Sigmoid colon (tissue), 7 donors: ENCODE data around the gene GALNT12. TPM values are rescaled to one million over a fixed set of nuclear protein-coding genes. Genes with fewer than 3 reads are reported as not detected.
A peak's percentile ranks its signal among the peaks of the same experiment; 100 is the strongest.

ENCODE experiments used
- DNase-seq: peaks from one replicate; pipeline ENCODE4 v3.0.0-alpha.2; 2019
- H3K27ac ChIP-seq, 4 donors: fragments of 200-600 bp; sonication (generic); one replicate each; pipeline ENCODE4 v1.5.1; 2016 to 2019; ENCODE audit warnings: mild to moderate bottlenecking in 1 of 4
- H3K27me3 ChIP-seq, 3 donors: fragments of 200-600 bp; sonication (generic); one replicate each; pipeline ENCODE4 v1.5.1; 2019; ENCODE audit warnings: mild to moderate bottlenecking in 1 of 3
- H3K36me3 ChIP-seq, 4 donors: fragments of 200-600 bp; sonication (generic); one replicate each; pipeline ENCODE4 v1.5.1; 2016 to 2019
- H3K4me1 ChIP-seq, 4 donors: fragments of 200-600 bp; sonication (generic); one replicate each; pipeline ENCODE4 v1.5.1; 2017 to 2019
- H3K4me3 ChIP-seq, 4 donors: fragments of 200-600 bp; sonication (generic); one replicate each; pipeline ENCODE4 v1.5.1; 2017 to 2019; ENCODE audit warnings: mild to moderate bottlenecking in 2 of 4, moderate library complexity in 1 of 4
- H3K9me3 ChIP-seq, 4 donors: fragments of 200-600 bp in 3 of 4; sonication (generic) in 3 of 4; one replicate each; pipeline versions ENCODE4 v1.5.1 to v1.6.1; 2013 to 2019
- EP300 ChIP-seq, 4 donors: sonication (generic); formaldehyde crosslinking; IDR thresholded peaks; one replicate each; pipeline ENCODE4 v1.6.1; 2017; ENCODE audit warnings: antibody characterized with exemption in 4 of 4
- POLR2A ChIP-seq, 2 donors: fragments of 450-650 bp; IDR thresholded peaks; one replicate each; pipeline ENCODE4 v1.6.1; 2016; ENCODE audit warnings: antibody characterized with exemption in 2 of 2, mild to moderate bottlenecking in 2 of 2, moderate library complexity in 2 of 2
- POLR2AphosphoS5 ChIP-seq, 4 donors: sonication (generic); formaldehyde crosslinking; IDR thresholded peaks; one replicate each; pipeline ENCODE4 v1.6.1; 2017; ENCODE audit warnings: antibody characterized with exemption in 4 of 4
- WGBS, 2 donors: extraction: QIAGEN DNeasy Blood & Tissue Kit; methylation state at CpG; one replicate each; pipeline ENCODE4 v1.1.7; 2013; 5-methylcytosine and 5-hydroxymethylcytosine counted together
- intact Hi-C: fragments of 100-400 bp; cut with DNase I; formaldehyde crosslinking; loops from one replicate; pipeline ENCODE4 v1.15.1; 2023
- polyA plus RNA-seq, 3 donors: library from polyadenylated mRNA; stranded (reverse); fragments of 200-250 nt; gene quantifications; one replicate each; pipeline ENCODE4 v1.2.3, GENCODE V29; 2013
- total RNA-seq, 4 donors: library from RNA; depleted of rRNA; stranded (reverse); fragments of >200 nt; gene quantifications; one replicate each; pipeline ENCODE4 v1.1.0, GENCODE V29; 2016
- TF ChIP-seq, protein P1 (sequence below), 4 experiments: fragments of 450-650 bp in 3 of 4; fragments of 200-600 bp in 1 of 4; IDR thresholded peaks; one replicate each; pipeline ENCODE4 v1.5.1; 2016 to 2019; ENCODE audit warnings: antibody characterized with exemption in 4 of 4, mild to moderate bottlenecking in 3 of 4, moderate library complexity in 2 of 4
- donor health status: healthy with polysubstance abuse.
- donor health status: Bipolar disorder and iron deficiency.
- donor health status: healthy.

GALNT12 gene
- total and polyA plus RNA-seq, 7 donors, result 11.5 to 34.2 (median 18.9) TPM

DNA sequence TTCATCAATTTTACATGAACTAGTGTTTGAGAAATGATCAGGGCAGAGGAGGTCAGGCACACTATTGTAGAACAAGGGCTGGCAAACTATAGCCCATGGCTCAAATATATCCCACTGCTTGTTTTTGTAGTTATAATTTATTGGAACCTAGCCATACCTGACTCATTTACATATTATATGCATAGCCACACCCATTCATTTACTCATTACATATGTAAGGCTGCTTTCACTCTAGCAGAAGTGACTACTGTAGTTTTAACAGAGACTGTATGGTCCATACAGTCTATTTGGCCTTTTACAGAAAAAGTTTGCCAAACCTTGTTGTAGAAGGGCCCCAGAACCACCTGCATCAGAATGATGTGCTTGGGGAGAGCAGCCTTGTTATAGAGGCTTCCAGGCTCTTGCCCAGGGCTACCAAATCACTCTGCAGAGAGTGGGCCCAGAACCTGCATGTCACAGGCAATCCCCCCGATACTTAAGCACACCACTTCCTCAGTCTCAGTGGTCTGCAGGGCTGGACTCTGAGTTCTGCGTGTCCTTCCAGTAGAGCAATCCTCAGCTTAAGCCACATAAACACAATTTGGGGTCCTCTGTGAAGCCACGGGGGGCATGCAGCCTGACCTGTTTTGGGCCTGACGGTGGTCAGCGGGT is 17.9 kb upstream of the GALNT12 start:
- intact Hi-C loops, result no loop called here
- WGBS, 2 donors, result 96% methylated on average over 5 of the region's 5 CpGs
- no peak for DNase-seq
- no peak overlapping the region for H3K4me3 ChIP-seq
- H3K9me3 ChIP-seq, result no peaks in the 10 kb centered on the region
- H3K27me3 ChIP-seq, result no peaks in the 10 kb centered on the region
- peaks cover 0 to 17% (median 13%) of the 10 kb centered on the region in 4 donors for H3K4me1 ChIP-seq
- TF ChIP-seq EP300 (IDR thresholded peaks at IDR 0.05), result no peak
- TF ChIP-seq POLR2AphosphoS5 (IDR thresholded peaks at IDR 0.05), result no peak
- TF ChIP-seq POLR2A (IDR thresholded peaks at IDR 0.05), result no peak
- TF ChIP-seq, protein P1, sequence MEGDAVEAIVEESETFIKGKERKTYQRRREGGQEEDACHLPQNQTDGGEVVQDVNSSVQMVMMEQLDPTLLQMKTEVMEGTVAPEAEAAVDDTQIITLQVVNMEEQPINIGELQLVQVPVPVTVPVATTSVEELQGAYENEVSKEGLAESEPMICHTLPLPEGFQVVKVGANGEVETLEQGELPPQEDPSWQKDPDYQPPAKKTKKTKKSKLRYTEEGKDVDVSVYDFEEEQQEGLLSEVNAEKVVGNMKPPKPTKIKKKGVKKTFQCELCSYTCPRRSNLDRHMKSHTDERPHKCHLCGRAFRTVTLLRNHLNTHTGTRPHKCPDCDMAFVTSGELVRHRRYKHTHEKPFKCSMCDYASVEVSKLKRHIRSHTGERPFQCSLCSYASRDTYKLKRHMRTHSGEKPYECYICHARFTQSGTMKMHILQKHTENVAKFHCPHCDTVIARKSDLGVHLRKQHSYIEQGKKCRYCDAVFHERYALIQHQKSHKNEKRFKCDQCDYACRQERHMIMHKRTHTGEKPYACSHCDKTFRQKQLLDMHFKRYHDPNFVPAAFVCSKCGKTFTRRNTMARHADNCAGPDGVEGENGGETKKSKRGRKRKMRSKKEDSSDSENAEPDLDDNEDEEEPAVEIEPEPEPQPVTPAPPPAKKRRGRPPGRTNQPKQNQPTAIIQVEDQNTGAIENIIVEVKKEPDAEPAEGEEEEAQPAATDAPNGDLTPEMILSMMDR (IDR thresholded peaks at IDR 0.05), result no peak
- H3K27ac ChIP-seq, result no peak overlapping the region
- peaks cover 0 to 19% (median 5%) of the 10 kb centered on the region in 4 donors for H3K36me3 ChIP-seq

DNA sequence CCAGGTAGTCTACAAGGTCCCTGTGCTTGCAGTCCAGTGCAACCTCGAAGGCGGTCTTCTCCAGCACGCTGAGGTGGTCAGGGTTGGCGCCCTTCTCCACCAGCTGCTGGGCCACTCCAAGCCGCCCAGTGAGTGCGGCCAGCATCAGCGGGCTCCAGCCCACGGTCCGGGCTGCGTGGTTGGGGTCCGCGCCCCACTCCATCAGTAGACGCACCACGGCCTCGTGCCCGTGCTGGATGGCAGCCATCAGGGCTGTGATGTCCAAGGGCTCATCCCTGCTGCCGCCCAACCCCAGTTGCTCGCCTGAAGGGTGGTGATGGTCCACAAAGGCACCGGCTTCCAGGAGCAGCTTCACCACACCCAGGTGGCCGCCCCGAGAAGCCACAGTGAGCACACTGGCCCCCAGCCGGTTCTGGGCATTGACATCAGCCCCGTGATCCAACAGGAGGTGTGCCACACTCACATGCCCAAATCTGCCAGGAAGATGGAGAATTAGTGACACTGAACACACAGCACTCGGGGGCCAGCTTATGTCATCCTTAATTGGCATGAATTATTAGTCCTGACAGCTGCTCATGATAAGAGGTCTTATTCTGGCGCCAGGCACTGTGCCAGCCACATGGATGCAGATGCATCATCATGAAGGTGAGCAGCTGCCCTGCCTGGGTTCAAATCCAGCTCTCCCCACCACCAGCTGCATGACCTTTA is 17.2 kb upstream of the GALNT12 start:
- H3K27ac ChIP-seq, result peak overlapping the region in 2 of 4 donors; percentile 24 to 28
- peaks cover 0 to 19% (median 5%) of the 10 kb centered on the region in 4 donors for H3K36me3 ChIP-seq
- DNase-seq, result no peak
- intact Hi-C loops, result no loop called here
- TF ChIP-seq EP300 (IDR thresholded peaks at IDR 0.05) (no peak), POLR2AphosphoS5 (IDR thresholded peaks at IDR 0.05) (no peak), POLR2A (IDR thresholded peaks at IDR 0.05) (no peak)
- TF ChIP-seq, protein P1 (IDR thresholded peaks at IDR 0.05), result no peak
- H3K27me3 ChIP-seq, result no peaks in the 10 kb centered on the region
- H3K9me3 ChIP-seq, result no peaks in the 10 kb centered on the region
- peaks cover 0 to 23% (median 20%) of the 10 kb centered on the region in 4 donors for H3K4me1 ChIP-seq
- H3K4me3 ChIP-seq, result no peak overlapping the region
- 92 to 95% methylated on average over 25 of the region's 25 CpGs for WGBS, 2 donors

DNA sequence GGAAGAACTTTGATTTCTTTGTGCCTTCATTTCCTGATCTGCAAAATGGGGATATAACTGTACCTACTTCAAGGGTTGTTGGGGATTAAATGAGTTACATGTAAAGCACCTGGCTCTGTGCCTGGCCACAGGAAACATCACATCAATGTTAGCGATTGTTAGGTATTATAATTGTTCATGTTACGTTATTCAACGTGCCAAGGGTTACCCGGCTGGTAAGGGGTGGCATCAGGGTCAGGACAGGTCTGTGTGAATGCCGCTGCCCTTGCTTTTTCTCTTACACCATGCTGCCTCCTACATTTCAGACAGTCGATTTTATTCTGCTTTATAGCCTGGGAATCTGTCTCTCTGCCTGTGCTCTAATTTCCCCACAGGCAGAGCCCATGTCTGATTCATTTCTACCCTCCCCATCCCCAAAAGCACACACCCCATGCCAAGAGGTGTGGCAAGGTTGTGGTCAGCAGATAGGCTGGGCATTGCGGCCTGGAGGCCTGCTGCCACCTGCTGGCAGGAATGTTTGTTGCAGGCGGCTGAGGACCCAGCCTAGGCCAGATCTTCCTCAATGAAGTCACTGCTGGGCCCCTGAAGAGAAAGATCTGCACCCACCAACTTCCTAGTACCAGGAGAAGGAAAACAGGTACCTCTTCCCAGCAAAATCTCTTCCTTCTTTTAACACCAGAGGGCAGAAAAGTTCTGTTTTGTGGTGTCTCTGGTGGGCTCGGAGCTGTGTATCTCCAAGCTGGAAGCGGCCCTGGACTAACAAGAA is 16.4 kb upstream of the GALNT12 start:
- 40 to 62% methylated on average over 10 of the region's 10 CpGs for WGBS, 2 donors
- H3K27me3 ChIP-seq, result no peaks in the 10 kb centered on the region
- peak; percentile 92 for DNase-seq
- TF ChIP-seq EP300 (IDR thresholded peaks at IDR 0.05) (no peak), POLR2AphosphoS5 (IDR thresholded peaks at IDR 0.05) (peak in 2 of 4 donors; percentile 28 to 41), POLR2A (IDR thresholded peaks at IDR 0.05) (no peak)
- TF ChIP-seq, protein P1 (IDR thresholded peaks at IDR 0.05), result peak; percentile 96 to 99 (median 98)
- H3K4me1 ChIP-seq, result peaks cover 0 to 30% (median 25%) of the 10 kb centered on the region in 4 donors
- peak overlapping the region in 3 of 4 donors; percentile 28 to 45 (median 42) for H3K27ac ChIP-seq
- H3K4me3 ChIP-seq, result no peak overlapping the region
- H3K9me3 ChIP-seq, result no peaks in the 10 kb centered on the region
- peaks cover 0 to 19% (median 5%) of the 10 kb centered on the region in 4 donors for H3K36me3 ChIP-seq
- intact Hi-C loops, result no loop called here

DNA sequence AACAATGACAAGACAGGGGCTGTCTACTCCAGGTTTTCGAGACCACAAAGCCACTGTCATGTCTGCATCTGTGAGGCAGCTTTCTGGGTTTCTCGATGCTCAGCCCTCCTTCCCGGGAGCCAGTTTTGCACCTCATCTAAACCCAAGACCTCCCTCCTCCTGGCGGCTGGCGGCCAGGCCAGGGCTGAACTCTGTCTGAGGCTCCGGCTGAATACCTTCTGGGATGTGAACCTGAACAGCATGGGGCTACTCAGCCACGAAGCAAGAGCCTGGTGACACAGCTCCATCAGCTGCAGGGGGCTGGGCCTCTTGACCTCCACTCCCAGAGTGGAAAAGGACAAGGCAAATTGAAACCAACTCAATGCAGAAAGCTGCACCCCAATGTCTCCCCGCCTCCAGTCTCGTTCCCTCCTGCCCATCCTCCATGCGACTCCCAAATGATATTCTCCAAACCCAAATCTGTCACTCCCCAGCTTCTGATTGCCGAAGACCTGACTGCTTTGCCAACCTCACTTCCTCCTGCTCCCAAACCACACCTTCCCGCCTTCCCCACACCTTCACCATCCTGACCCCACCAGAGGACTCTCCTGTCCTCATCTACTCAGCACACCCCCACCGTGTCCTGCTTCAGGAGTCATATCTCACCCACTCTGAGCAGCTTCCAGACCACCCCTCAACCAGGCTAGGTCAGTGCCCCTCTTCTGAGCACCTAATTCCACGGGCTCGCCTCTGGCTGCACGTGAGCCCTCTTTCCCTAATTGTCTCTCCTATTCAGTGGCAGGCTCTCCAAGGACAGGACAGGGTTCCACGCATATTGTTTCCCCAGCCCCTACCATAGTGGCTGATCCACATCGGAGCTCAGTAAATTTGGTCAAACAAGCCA is 15.6 kb upstream of the GALNT12 start:
- intact Hi-C loops, result no loop called here

More for the DNA sequence above, 15.6 kb upstream of the GALNT12 start:
- Histone ChIP-seq H3K36me3 (peaks cover 0 to 19% (median 5%) of the 10 kb centered on the region in 4 donors), H3K9me3 (no peaks in the 10 kb centered on the region), H3K27ac (peak overlapping the region in 3 of 4 donors; percentile 28 to 45 (median 42)), H3K4me1 (peaks cover 0 to 33% (median 25%) of the 10 kb centered on the region in 4 donors), H3K4me3 (no peak overlapping the region), H3K27me3 (no peaks in the 10 kb centered on the region)
- no peak for DNase-seq
- 83 to 85% methylated on average over 18 of the region's 18 CpGs for WGBS, 2 donors
- no peak for TF ChIP-seq POLR2AphosphoS5 (IDR thresholded peaks at IDR 0.05)
- TF ChIP-seq, protein P1 (IDR thresholded peaks at IDR 0.05), result no peak
- no peak for TF ChIP-seq POLR2A (IDR thresholded peaks at IDR 0.05)
- TF ChIP-seq EP300 (IDR thresholded peaks at IDR 0.05), result no peak
